Fibroblast of skin of scalp (primary cell): ENCODE data around the gene PDPK1.
"Not testable (repeated sequence)": the region's sequence is repeated elsewhere in the genome, so short reads cannot be mapped to it uniquely, and the experiment has no call there.

Experiments used
- DNase-seq: peaks from one replicate; pipeline ENCODE4 v3.0.0-alpha.2; 2013

The PDPK1 gene

DNA sequence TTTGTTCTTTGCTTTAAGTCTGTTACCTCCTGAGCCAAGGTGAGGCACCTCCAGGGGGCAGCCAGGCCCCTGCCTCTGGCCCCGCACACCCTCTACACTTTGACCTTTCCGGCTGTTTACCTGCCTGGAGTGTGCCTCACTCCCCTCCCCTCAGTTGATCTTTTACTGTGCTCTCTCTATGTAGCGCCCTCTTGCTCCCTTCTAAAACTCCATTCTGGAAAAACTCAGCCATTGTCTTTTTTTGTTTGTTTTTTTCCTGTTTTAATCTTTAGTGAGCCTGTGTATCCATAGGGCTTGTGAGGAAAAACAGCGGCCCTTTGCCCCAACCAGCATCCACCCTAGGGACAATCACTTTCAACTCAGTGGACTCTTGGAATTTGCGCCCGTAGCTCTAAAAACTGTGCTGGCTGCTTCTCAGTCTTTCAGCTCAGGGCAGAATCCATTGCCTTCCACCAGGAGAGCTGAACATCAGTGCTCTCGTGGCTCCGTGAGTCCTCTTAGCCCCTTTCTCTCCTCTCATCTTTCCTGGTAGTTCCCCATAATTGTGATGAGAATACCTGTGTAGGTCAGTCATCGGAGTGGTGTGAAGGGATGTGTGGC is 13.4 kb upstream of the PDPK1 start:
- DNase-seq = no peak

DNA sequence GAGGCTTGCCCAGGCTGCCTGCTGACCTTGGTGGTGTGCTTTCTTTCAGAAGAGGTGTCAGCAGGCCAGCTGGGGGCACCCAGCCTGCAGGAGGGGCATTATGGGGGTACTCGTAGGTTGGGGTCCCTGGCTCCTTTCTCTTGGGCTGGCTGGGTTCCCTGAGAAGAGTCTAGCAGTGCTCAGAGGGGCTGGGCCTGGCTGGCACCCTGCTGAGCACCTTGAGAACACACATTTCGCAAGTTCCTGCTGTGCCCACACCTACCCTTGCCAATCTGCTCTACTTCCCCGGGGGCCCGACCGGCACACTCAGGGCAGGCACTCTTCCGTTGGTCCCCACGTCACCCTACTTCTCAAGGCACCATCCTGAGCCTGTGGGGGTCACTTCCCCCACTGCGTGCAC is 11.7 kb upstream of the PDPK1 start:
- DNase-seq = no peak

DNA sequence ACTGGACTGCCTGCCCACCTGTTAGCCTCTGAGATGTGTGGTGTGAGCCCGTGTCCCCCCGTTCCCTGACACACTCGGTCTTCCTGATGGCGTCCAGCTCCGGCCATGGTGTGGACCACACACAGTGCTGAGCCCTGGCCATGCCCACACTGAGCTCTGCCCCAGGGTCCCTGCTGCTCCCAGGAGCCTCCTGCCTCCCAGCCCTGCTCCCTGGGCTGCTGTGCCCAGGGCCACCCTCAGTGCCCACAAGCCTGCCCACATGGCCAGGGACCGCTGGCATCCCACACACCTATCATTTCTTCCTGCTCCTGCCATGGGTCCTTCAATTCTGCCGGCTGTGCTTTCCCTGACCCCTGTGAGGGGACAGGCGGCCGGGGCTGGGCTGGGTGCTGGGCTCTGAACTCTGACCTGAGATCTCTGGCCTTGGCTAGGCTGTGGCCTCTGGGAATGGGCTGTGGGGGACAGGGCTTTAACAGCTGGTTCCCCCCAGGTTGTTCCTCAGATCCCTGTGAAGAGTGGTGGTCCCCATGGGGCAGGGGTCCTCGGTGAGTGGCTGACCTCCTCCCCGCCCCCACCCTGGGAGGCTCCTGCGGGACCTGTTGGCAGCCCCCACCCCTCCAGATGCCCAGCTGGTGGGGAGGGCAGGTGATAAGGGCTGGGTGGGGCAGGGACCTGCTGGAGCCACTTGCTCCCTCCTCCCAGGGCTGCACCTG is 10.6 kb upstream of the PDPK1 start:
- DNase-seq = no peak

DNA sequence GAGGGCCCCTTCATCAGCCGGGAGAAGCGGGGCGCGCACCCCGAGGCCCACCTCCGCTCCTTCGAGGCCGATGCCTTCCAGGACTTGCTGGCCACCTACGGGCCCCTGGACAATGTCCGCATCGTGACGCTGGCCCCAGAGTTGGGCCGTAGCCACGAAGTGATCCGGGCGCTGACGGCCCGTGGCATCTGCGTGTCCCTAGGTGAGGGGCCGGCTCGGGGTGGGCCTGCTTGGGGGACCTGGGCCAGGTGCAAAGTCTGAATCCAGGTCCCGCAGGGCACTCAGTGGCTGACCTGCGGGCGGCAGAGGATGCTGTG is 10.1 kb upstream of the PDPK1 start:
- no peak for DNase-seq

DNA sequence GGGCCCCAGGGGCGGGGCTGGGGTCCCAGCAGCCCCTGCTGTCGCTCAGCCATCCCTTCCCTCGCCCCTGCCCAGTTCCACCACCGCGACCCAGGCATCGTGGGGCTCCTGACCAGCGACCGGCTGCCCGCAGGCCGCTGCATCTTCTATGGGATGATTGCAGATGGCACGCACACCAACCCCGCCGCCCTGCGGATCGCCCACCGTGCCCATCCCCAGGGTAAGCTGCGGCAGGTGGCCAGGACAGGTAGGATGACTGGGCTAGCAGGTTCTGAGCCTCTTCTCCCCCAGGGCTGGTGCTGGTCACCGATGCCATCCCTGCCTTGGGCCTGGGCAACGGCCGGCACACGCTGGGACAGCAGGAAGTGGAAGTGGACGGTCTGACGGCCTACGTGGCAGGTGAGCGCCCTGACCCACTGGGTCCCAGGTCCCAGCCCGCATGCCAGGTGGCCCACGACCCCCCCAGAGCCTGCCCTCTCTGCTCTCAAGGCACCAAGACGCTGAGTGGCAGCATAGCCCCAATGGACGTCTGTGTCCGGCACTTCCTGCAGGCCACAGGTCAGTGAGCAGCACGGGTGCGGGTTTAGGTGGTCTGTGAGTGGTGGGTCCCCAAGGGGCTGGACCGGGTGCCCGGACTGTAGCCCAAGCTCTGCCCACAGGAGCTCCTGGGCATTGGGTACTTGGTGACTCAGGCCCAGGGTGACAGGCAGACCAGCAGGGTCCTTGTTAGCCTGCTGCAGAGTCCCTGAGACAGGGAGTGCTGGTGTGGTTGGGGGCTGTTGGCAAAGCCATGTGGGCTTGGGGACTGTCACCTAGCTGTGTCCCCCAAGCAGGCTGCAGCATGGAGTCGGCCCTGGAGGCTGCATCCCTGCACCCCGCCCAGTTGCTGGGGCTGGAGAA is 9.4 kb upstream of the PDPK1 start:
- DNase-seq = no peak

DNA sequence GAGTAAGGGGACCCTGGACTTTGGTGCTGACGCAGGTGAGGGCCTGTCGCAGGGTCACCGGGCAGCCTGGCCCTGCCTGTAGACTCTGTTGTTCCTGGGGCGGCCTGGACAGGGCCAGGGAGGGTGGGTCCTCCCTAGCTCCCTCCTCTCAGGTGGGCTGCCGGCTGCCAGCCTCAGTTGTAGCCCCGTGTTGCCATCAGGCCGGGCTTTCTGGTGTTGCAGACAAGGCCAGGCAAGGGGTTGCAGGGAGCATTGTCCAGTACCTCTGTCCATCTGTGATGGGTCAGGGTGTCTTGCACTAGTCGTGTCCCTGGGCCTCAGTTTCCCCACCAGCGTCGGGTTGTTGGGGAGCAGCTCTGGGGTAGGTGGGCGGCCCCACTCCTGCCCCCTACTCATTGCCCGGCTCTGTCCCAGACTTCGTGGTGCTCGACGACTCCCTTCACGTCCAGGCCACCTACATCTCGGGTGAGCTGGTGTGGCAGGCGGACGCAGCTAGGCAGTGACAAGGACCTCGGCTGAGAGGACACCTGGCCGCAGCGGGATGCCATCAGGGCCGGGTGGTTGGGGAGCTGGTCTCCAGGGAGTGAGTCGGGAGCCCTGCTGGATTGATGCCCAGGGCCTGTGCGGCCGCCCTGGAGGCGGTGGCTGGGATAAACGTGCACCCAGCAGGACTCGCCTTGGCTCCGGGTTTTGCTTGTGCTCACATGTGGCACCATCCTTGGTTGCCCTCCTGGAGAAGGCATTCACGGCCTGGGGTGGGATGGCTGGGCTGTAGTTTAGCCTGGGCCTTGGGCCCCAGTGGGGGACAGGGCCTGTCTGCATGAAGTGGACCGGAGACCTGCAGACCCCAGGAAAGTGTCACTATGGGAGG is 8.5 kb upstream of the PDPK1 start:
- no peak for DNase-seq

DNA sequence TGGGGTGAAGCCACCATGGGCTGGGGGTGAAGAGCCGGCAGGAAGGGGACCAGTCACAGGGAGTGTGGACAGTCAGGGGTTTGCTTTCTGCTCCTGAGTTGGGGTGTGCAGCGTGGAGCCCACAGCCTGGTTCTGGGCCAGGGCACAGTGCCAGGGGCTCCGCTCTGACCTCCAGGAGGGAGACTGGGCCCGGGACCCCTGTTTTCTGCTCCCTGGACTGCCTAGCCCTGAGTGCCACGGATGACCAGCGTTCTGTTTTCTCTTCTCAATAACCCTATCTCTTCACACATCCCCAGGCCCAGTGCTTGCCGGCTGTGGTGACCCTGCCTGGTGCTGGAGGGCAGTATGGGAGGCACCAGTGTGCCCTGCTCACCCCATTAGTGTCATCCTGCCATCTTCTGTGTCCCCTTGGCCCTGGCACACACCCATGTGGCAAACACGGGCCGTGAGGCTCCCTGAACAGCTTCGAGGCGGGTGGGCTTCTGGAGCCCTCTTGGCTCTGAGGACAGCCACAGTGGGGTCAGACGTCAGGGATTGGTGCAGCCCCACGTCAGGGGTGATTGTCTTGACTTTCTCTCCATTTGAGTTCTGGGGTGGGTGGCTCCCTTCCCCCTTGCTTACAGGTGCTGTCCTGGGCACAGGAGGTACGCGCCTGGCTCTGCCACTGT is 7.7 kb upstream of the PDPK1 start:
- DNase-seq = no peak

DNA sequence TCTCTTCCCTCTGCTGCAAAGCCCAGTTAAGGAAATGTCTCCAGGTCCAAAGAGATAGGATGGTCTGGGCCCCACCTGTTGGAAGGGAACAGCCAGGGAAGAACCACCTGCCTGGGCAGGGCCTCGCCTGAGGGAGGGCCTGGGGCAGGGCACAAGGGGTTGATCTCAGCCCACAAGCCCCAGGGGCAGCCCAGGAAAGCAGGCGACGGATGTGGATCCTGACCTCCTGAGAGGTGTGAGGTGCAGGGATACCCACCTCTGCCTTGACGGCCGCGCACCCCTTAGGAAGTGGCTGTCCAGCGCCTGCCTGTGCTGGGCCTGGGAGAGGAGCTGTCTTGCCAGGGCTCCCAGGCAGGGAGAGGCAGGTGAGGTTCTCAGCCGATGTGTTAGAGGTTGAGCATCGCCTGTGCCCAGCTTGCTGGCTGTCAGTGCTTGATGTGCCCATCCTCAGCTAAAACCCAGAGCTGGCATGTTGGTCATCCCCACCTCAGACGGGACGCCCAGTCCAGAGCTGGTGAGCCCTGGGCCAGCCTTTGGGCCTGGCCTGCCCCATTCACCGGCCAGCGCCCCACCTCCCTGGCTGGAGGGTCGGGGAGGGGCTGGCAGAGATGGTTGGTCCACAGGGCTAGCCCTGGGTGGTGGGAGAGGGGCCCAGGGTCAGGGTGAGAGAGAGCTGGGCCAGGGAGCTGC is 7.0 kb upstream of the PDPK1 start:
- DNase-seq = no peak

DNA sequence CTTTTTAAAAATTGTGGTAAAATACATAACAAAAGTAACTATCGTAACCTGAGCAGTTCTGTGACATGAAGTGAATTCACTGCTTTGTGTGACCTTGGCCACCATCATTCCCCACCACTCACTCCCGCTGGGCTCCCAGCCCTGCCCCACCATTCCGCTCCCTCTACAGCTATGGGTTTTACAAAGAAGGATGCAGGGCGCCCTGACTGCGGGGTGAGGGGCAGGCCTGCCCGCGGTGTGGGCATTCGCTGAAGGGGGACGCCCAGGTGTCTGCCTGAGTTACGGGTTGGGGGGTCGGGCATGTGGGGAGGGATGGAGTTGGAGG is 6.5 kb upstream of the PDPK1 start, which contains the start of gene CEMP1:
Gene CEMP1, minus strand, starts transcription at position 38 of the 325 bp plus-strand sequence. CDS start 335 bp downstream, outside the sequence.
- DNase-seq = no peak

DNA sequence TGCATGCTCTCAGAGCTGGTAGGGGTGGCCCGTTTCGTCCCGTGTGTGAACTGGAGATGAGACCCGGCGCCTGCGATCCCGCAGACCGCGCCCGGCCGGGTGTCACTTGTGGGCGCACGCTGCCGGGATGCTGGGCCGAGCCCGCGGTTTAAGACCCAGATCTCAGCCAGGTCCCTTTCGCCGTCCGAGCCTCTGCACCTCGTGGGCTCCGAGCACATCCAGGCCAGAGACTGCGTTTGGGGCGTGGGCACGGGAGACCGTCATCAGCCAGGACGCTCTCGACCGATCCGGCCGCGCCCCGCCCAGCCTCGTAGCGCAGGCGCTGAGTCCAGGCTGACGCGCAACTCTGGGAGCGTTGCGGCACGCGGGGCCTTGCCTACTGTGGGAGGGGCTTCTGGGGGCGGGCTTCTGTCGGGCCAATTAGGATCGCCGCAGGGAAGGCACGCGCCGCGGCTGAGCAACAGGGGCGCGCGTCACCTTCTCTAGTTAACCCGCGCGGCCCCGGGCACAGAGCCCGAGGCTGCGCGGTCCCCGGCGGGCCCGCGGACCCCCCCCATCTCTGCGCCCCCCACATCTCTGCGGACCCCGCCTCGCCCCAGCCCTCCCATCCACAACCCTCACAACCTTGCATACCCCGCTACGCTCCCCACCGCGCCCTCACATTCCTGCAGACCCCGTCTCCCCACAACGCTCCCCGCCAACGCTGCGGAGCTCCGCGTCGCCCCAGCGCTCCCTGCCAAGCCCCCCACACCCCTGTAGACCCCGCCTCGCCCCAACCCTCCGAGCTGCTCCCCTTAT is 5.9 kb upstream of the PDPK1 start:
- DNase-seq = peak; percentile 97

DNA sequence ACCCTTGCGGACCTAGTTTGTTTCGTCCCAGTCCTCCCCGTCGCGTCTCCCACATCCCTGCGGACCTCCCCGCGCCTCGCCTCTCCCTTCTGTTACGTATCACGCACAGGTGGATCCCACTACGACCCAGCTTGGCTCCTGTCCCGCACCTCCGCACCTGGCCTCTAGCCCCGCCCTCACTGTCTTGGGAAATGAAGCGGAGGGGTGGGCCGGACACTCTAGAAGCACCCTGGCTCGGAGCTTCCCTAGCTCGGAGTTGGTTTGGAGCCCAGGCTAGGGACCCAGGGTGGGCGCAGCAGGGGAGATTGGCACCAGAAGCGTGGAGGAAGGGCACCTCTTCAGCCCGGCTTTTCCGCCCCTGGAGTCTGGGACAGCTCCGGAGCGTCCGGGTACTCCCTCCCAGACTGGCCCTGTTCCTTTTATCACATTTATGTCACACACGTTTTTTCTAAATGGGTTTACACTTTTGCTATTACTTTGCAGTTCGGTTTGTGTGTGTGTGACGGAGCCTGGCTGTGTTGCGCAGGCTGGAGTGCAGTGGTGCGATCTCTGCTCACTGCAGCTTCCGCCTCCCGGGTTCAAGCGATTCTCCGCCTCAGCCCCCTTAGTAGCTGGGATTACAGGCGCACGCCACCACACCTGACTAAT is 5.2 kb upstream of the PDPK1 start:
- DNase-seq = peak; percentile 27

DNA sequence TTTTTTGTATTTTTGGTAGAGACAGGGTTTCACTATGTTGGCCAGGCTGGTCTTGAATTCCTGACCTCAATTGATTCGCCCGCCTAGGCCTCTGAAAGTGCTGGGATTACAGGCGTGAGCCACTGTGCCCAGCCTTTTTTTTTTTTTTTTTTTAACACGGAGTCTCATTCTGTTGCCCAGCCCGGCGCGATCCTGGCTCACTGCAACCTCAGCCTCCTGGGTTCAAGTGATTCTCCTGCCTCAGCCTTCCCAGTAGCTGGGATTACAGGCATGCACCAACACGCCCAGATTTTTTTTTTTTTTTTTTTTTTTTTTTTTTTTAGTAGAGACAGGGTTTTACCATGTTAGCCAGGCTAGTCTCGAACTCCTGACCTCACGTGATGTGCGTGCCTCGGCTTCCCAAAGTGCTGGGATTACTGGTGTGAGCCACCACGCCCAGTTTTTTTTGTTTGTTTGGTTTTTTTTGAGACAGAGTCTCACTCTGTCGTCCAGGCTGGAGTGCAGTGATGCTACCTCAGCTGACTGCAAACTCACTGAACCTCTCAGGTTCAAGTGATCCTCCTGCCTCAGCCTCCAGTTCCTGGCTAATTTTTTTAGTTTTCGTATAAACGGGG is 4.6 kb upstream of the PDPK1 start:
- not testable (repeated sequence) for DNase-seq

DNA sequence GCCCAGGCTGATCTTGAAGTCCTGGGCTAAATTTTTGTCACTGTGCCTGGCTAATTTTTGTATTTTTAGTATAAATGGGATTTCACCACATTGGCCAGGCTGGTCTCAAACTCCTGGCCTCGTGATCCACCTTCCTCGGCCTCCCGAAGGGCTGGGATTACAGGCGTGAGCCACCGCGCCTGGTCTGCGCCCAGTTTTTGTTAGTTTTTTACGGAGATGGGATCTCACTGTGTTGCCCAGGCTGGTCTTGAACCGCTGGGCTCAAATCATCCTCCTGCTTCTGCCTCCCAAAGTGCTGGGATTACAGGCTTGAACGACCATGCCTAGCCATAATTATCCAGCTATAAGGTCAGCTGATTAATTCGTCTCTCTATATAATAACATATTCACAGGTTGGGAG is 3.9 kb upstream of the PDPK1 start:
- no peak for DNase-seq

DNA sequence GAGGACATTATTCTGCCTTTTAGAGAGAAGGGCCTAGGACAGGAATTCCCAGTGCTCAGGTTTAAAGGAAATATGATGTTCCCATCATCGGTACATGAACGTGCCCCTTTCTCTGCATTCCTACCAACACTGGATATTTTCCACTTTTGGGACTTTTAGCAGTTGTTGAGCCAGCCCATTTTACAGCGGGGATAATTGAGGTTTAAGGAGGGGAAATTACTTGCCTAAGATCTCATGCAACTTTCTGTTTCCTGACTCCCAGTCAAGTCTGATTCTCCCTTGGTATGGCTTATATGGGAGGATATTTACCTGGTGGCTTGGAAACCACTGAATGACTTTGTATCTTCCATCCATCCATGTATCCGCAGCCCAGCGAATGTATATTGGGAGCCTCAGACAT is 3.5 kb upstream of the PDPK1 start:
- not testable (repeated sequence) for DNase-seq

DNA sequence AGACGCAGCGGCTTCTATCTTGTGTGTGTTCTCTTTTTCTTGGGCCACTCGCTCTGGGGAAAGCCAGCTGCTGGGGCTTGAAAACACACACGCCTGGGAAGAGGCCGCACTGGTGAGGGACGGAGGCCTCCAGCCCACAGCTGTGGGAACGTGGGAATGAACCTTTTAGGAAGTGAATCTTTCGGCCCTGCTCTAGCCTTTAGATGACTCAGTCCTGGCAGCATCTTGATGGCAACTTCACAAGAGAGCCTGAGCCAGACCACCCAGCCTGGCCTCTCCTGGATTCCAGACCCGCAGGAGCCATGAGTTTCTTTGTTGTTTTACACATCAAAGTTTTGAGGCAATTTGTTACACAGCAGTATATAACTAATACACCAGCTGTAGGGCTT is 2.2 kb upstream of the PDPK1 start:
- DNase-seq = peak; percentile 59

DNA sequence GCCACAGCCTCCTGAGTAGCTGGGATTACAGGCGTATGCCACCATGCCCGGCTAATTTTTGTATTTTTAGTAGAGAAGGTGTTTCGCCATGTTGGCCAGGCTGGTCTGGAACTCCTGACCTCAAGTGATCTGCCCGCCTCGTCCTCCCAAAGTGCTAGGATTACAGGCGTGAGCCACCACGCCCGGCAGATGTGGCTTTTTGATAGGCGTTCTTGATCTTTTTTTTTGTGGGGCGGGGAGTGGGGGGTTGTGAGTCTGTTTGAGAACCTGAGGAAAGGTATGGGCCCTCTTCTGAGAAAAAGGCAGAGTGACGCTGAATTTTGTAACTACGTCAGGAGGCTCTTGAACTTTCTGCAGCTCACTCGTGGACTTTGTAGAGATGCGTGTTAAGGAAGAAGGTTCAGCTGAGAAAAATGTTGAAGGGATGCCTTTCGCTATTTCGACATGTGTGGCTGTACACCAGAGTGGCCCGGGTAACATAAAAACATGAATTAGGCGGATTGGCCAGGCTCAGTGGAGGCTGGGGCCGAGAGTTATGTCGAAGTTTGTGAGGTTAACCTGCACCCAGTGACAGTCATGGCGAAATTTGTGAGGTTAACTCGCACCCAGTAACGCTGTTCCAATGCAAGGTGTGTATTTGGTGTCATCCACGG is 1.5 kb downstream of the PDPK1 start:
- not testable (repeated sequence) for DNase-seq

DNA sequence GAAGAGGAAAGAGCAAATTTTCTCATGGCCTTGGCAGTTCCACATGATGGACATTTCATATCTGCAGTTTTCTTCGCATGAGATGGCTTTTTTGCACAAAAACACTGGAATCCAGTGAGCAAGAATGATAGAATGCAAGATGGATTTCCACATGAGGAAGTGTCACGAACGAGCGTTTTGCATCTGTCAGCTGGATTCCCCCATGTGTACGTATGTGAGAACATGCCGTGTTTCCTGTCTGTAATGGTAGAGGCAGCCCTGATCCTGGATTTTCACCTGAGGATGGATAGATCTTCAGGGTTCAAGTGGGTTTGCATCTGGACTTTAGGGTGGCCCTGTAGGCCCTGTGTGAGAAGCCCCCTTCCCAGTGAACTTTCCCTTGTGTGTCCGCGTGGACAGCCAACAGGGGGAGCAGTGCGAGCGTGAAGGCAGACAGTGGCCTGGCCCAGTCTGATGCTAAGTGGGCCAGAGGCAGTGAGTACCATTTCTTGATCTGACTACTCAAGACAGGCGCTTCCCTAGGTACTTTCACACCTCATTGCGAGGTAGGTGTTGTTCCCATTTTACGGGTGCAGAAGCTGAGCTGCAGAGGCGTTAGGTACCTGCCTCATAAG is 2.1 kb downstream of the PDPK1 start:
- not testable (repeated sequence) for DNase-seq

DNA sequence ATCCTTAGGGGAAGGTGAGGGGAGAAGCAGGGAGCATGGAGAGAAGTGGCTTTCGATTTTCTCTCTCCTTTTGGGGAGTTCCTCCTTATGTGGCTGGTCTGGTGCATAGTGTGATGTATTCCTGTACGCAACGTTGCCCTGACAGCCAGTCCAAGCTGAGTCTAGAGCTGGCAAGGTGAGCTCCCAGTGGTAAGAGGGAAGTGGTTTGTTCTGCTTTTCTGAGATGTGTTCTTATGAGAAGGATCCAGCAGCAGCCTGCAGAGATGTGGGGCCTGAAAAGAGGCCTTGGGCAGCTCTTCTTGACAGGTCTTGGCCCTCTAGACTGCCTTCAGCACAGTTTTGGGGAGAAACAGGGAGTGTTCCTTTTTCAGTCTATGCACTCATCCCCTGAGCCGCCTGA is 3.1 kb downstream of the PDPK1 start:
- DNase-seq = not testable (repeated sequence)

DNA sequence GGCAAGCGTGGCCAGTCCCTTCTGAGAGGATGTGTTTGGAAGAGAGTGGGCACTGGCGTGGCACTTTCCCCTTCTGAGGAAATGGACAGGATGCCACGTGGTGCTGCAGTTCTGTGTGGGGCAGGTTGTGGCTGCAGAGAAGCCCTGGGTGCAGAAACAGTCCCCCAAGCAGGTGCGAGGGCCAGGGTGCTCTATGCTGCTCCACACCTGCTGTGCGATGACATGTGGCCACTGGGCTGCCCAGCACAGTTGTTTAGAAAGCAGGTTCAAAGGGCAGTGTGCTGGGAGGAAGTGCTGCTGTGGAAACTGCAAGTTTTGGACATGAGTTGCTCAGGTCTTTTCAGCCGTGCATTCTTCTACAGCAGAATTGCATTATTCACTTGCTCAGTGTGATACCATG is 3.6 kb downstream of the PDPK1 start:
- DNase-seq = not testable (repeated sequence)
